HG03442 (cell line): ENCODE data around the gene CYP3A7.
"Not testable (repeated sequence)": the region's sequence is repeated elsewhere in the genome, so short reads cannot be mapped to it uniquely, and the experiment has no call there.

Source experiments
- ATAC-seq: cut with Tn5 transposase; IDR thresholded peaks from one replicate; pipeline ENCODE4 v1.9.1; 2021; ENCODE audit warnings: mild to moderate bottlenecking, moderate library complexity; ENCODE audit not compliant: unreplicated experiment

The CYP3A7 gene

DNA sequence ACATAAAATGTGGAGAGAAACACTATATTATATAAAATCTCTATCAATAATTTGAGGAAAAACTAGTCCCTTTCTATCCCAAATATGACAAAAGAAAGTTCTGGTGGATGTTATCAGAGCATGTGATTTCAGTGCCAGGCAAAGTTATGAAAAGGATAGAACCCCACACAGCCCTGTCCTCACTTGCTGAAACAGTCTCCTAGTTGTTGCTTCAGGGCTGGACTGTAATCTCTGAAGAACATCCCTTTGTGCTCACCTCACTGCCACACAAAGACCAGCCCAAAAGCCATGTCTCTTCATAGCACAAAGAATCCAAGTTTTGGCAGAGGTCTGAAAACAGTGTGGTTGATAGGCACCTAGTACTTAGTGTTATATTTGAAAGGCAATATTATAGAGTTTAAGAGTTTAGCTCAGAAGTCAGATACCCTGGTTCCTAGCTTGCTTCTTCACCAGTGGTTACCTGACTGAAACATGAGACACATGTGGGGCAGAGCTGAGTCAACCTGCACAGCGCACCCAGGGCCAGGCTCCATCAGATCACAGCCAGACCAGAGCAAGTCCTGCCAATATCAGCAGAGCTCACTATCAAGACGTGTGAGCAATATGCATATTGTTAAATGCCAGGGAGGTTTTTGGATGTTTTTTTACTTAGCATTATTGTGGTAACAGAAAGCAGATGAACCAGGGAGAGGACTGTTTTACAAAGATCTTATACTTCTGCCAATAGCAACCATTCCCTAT, 25.0 kb downstream of the CYP3A7 start:
- ATAC-seq = no peak

DNA sequence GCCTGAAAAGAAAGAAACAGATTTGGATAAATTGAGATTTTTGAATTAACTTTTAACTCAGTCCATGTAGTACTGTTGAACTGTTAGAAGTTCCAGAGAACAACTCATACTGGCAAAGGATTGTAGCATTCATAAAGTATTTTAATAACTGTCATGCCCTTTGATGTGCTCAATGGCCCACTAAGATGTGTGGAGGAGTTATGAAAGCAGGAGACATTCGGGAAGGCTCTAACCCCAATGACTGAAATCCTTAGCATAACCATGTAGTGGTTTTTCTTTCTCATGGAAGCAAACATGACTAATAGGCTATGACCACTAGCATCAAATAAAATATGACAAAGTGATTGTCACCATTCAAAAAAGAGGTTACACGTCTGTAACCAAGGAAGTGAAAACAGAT, 25.7 kb downstream of the CYP3A7 start:
- ATAC-seq = no peak

DNA sequence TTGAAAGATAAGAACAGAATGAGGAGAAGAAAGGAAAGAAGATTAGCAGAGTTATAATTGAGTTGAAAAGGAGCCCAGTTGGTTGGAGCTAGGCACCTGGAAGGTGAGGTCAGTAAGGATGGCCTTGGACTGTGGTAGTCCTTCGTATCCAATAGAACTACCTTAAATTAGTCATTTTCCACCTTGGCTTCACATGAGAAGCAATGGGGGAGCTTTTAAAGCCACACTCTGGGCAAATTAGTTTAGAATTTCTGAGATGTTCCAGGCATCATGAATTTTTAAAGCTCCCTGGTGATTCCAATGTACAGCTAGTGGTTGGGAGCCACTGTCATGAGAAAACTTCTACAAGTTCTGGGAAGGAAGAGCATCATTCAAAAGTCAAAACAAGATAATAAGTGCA, 27.9 kb downstream of the CYP3A7 start:
- ATAC-seq = no peak

DNA sequence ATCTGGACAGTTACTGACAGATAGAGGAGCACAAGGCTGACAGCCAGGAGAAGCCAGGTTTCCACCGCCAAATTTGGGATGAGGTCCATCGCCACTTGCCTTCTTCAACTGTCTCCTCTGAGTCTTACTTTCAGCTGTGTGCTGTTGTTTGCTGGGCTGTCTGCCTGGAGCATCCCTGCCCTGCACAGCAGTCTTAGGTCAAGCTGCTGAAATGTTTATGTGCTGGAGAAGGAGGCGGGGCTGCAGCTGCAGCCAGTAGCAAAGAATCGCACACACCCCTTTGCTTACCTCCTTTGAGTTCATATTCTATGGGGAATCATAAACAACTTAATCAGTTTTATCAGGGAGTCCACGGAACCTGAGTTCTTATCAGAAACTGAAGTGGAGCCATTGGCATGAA, 35.0 kb downstream of the CYP3A7 start:
- ATAC-seq = no peak

DNA sequence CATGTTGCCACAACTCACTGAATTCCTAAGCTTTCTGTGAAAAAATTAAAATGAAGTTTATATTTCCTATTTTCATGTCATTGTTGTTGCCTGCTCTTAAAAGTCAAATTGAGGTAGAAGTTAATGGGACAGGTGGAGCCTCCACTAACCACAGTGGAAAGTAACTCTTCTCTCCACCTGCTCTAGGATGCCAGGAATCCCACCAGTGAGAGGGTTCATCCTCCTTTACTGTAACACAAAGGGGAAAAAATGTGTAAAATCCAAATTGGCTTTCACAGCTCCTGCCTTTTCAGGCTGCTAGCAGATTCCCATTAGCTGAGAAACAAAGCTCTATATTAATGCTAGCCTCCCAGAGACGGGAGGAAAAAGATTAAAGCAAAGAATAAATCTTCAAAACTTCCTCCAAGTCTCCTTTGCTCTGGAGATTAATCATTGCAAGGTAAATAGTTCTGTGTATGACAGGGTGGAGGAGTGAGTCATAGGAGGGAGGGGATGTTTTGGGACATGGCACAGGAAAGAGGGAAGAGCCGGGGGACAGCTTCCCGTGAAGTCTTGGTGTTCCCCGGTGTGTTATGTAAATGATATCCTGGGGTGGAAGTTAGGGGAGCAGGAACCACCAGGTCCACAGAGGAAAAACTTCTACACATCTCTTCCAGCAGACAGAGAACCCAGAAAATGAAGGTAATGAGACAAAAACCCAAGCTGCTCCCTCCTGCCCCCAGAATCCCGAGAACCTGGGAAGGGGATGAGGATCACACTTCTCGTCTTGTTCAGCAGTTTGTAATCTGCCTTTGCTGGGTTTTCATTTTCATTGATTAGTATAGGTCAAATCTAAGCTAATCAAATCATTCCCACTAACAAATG, 35.9 kb downstream of the CYP3A7 start:
- ATAC-seq = not testable (repeated sequence)

DNA sequence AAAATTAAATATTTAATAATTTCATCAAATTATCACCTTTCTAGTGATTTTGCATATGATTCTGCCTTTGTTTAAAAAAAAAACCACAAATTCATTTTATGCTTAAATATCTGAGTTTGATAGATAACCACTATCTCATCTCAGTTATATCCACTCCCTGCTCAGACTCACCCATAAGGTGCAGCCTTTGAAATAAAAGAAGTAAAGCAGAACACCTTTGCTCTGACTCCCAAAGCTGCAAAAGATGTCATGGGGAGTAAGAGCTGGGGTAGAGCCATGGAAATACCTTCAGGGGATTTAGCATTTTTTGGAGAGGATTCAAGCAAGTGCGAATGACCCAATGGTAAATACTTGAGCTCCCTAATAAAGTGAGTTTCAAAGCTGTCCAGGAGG, 40.1 kb downstream of the CYP3A7 start:
- ATAC-seq = no peak

DNA sequence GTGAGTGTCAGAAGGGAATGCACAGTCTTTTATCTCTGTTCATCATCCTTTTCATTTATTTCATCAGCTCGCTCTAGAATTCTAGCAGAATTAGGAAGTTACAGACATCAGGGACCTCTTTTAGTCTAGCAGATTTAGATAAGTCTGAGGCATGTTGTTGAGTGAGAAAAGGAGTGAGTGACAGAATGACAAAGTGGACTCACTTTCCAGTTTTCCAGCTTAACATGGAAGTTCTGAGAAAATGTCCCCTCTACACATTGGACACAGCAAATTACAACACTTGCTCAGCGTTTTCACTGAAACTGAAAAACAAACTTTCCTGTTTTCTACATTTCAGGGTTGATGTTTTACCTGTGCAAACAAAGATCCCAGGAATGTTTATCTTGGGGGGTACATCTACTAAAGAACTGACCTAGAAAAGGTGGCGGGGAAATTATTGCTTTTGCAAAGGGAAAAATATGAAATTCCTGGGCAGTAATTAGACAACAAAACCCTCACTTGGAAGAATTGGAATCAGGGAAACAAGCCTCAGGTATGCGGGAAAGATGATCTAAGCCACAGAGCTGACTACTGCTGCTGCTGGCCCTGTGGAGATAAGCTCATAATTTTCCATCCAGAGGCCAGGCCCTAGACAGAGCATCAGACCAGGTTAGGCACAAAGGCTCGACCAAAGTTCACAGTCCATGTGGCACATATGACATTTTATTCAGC, 40.6 kb downstream of the CYP3A7 start:
- ATAC-seq = no peak

DNA sequence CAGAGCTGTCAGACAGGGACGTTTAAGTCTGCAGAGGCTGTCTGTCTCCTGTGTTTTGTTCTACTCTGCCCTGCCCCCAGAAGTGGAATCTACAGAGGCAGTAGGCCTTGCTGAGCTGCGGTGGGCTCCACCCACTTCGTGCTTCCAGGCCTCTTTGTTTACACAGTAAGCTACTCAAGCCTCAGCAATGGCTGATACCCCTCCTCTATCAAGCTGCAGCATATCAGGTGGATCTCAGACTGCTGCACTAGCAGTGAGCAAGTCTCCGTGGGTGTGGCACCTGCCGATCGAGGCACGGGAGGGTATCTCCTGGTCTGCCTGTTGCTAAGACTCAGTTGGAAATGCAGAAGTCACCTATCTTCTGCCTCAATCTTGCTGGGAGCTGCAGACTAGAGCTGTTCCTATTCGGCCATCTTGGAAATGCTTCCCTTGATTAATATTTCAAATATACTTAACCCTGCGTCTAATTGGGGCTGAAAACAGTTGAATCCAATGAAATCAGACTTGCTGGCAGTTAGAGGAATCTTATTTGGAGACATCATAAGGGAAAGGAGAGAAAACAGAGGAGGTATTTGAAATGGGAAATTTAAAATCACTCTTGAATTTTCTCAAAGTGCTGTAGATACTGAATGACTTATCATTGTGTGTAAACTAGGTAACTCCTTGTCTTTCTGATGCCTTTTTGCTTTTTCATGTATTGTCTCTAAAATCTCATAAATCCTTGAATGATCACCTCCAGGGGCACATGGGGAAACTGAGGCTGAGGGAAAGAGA, 41.4 kb downstream of the CYP3A7 start:
- ATAC-seq = no peak

DNA sequence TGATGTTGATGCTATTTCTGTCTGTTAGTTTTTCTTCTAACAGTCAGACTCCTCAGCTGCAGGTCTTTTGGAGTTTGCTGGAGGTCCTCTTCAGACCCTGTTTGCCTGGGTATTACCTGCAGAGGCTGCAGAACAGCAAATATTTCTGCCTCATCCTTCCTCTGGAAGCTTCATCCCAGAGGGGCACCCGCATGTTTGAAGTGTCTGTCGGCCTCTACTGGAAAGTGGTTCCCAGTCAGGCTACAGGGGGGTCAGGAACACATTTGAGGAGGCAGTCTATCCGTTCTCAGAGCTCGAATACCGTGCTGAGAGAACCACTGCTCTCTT, 41.9 kb downstream of the CYP3A7 start:
- ATAC-seq = no peak

DNA sequence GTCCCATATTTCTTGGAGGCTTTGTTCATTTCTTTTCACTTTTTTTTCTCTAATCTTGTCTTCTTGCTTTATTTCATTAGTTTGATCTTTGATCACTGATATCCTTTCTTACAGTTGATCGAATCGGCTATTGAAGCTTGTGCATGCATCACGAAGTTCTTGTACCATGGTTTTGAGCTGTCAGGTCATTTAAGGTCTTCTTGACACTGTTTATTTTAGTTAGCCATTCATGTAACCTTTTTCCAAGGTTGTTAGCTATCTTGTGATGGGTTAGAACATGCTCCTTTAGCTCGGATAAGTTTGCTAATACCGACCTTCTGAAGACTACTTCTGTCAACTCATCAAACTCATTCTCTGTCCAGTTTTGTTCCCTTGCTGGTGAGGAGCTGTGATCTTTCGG, 42.4 kb downstream of the CYP3A7 start:
- ATAC-seq = not testable (repeated sequence)

DNA sequence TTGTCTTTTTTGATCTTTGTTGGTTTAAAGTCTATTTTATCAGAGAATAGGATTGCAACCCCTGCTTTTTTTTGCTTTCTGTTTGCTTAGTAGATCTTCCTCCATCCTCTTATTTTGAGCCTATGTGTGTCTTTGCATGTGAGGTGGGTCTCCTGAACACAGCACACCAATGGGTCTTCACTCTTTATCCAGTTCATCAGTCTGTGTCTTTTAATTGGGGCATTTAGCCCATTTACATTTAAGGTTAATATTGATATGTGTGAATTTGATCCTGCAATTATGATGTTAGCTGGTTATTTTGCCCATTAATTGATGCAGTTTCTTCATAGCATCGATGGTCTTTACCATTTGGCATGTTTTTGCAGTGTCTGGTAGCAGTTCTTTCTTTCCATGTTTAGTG, 43.3 kb downstream of the CYP3A7 start:
- ATAC-seq = not testable (repeated sequence)

DNA sequence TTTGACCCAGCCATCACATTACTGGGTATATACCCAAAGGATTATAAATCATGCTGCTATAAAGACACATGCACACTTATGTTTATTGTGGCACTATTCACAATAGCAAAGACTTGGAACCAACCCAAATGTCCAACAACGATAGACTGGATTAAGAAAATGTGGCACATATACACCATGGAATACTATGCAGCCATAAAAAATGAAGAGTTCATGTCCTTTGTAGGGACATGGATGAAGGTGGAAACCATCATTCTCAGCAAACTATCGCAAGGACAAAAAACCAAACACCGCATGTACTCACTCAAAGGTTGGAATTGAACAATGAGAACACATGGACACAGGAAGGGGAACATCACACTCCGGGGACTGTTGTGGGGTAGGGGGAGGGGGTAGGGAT, 44.1 kb downstream of the CYP3A7 start:
- not testable (repeated sequence) for ATAC-seq

DNA sequence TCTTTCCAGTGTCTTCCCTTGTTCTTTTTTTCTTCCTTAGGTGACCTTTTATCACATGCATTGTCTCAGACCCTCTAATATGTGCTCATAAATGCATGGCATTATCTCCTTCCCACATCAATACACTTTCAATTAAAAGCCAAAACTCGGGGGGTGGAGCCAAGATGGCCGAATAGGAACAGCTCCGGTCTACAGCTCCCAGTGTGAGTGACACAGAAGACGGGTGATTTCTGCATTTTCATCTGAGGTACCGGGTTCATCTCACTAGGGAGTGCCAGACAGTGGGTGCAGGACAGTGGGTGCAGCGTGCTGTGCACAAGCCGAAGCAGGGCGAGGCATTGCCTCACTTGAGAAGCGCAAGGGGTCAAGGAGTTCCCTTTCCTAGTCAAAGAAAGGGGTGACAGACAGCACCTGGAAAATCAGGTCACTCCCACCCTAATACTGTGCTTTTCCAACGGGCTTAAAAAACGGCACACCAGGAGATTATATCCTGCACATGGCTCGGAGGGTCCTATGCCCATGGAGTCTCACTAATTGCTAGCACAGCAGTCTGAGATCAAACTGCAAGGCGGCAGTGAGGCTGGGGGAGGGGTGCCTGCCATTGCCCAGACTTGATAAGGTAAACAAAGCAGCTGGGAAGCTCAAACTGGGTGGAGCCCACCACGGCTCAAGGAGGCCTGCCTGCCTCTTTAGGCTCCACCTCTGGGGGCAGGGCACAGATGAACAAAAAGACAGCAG, 49.0 kb downstream of the CYP3A7 start:
- not testable (repeated sequence) for ATAC-seq

DNA sequence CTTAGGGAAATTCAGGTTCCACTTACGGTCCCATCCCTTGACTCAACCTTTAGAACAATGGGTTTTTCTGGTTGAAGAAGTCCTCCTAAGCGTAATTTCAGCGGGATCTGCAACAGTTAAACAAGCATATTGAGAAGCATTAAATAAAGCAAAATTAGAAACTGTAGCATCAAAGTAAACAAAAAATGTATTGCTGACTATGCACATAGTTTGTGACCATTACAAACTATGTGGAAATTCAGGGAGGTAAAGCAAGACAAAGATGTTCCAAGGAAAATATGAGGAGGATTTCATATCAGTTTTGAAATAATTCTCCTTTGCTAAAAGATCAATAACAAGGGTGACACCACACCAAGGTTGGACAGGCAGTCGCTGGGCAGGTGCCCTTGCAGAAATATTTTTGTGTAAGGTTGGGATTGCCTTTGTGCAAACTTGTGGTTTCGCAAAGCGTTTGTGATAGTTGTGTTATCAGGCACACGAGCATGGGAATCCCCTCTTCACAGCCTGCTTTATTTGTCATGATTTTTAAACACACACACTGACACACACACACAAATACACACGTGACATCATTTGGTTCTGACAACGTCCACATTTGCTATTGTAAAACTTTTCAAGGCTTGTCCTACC, 49.8 kb downstream of the CYP3A7 start:
- ATAC-seq = no peak

DNA sequence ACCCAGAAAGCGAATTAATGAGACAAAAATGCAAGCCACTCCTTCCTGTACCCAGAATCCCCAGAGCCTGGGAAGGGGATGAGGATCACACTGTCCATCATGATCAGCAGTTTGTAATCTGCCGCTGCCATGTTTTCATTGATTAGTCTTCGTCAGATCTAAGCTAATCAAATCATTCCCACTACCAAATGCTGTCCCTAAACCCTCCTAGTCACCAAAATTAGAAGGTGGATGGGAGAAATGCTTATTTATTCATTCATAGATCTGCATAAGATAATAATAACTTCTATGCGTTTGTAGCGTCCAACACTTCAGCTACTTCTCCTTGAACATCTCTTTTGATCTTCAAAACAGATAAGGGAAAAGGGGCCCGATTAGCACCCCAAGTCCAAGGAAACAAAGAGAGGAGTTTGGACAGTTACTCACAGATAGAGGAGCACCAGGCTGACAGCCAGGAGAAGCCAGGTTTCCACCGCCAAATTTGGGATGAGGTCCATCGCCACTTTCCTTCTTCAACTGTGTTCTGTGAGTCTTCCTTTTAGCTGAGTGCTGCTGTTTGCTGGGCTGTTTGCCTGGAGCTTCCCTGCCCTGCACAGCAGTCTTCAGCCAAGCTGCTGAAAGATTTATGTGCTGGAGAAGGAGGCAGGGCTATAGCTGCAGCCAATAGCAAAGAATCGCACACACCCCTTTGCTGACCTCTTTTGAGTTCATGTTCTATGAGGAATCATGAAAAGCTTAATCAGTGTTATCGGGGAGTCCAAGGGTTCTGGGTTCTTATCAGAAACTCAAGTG, 55.4 kb downstream of the CYP3A7 start, which contains the start of gene CYP3A5:
TSS of gene CYP3A5 (minus strand) at position 597 of the 792 bp plus-strand sequence. CDS start at position 497, 100 bp downstream.
- ATAC-seq = no peak

DNA sequence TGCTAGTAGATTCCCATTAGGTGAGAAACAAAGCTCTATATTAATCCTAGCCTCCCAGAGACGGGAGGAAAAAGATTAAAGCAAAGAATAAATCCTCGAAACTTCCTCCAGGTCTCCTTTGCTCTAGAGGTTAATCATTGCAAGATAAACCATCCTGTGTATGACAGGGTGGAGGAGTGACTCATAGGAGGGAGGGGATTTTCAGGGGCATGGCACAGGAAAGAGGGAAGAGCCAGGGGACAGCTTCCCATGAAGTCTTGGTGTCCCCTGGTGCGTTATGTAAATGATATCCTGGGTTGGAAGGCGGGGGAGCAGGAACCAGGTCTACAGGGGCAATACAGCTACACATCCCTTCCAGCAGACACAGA, 56.0 kb downstream of the CYP3A7 start:
- ATAC-seq = no peak

DNA sequence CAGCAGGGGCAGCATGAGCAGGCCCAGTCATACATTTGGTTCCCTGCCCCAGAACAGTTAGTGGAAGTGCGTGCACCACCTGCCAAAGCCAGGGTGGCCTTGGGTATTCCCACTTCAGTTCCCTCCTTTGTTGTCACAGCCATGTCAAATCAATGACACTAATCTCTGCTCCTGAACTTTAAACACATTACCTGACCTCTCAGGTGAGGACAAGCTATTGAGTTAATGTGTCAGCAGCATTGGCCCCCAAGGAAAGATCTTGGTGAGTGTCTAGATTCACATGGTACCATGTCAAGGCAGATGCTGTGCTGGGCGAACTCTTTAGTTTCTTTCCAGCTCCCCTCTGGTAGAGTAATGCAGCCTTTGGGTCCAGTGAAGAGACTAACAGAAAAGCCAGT, 57.3 kb downstream of the CYP3A7 start:
- ATAC-seq = no peak

DNA sequence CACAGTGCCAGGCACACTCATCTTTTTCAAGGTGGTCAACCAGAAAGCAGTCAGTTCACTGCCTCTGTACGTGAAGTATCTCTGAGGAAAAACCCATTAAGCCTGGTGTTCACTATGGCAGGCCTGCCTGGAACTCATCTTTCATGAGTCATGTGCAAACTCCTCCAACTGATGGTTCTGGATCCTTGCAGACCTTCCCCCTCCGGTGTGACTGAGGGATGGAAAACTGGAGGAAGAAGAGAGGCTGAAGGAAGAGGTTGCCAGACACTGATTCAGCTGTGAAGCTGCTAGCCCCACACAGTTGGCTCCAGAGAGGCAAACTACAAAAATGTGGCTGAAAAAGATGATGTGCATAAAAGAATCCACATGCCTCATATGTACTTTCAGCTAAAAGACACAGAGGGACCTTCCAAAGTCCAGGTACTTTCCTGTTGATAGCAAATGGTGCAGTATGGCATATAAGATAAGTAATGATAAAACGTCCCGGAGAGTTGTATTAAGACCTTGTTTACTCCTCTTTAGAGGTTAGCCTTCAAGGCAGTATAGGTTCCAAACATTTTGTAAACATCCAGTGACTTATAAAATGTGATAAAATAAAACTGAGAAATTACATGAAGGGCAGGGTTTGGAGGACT, 57.9 kb downstream of the CYP3A7 start:
- no peak for ATAC-seq
